DMS53 treated with DMSO at 0.1 percent for 48 hours (cell line): ENCODE results near the gene GFY.

Experiments
- DNase-seq: peaks from one replicate; lab custom pipeline; 2025; ENCODE audit not compliant: unreplicated experiment; lab: John Stamatoyannopoulos, UW

GFY gene

GRCh38 chr19:49408816-49409440 lies 16.3 kb upstream of the GFY start:
- no peak for DNase-seq

DNA sequence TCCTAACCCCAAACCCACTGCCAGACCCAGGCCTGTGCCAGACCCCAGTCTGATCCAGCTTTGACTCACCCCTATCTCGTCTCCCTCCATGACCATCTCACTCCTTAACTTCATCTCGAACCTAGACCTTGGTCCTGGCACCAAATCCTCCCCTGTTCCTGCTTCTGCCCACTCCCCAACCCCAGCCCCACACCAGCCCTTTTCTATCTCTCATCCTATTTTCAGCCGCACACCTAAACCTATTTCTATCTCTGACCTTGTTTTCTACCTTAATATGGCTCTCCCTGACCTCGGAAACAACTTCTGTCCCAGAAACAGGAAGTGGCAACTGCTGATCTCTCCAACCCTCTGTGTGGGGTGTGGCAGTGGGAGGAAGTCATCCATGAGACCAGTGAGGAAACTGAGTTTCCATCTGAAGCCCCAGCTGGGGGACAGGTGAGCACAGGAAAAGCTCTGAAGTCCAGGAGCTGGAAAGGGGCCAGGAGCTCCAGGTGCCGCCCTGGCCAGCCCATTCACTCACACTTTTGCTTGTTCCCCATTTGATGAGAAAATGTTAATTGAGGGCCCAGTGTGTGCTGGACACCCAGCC lies 15.7 kb upstream of the GFY start:
- DNase-seq: no peak

- DNase-seq: no peak
These were observed 13.4 kb upstream of the GFY start for GRCh38 chr19:49411681-49412326.

DNA sequence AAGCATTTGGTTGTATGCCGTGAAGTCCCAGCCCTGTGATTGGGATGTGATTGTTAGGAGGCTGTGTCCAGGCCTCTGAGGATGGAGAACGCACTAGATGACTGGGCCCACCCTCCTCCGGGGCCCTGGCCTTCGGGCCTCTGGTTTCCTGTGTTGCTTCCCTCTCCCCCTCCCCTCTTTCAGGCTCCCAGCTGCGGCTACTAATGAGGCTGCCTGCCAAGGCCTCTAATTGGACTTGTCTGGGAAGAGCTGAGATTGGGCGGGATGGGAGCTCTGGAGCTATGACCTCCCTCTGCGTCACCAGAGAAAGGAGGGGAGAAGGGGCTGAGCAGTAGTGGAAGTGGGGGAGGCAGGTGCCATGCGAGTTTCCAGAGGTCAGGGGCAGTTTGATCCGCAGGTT lies 11.8 kb upstream of the GFY start:
- DNase-seq: no peak

DNA sequence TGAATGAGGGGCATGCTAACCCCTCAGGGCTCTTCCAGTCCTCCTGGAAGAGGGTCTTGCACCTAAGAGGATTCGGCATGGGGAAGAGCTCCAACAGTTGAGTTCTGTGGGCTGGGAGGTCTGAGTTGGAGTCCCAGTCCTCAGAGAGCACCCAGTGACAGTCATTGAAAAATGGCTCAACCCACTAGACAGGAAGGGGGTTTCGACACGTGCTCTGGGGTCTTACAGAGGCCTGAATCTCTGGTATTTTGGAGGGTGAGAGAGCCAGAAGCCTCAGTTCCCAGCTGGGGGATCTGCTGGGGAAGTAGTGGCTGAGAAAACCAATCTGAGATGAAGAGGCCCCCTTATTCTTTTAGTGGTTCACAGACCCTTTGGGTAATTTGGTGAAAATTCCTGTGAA lies 10.9 kb upstream of the GFY start:
- no peak for DNase-seq

GRCh38 chr19:49415102-49415809 lies 9.9 kb upstream of the GFY start:
- no peak for DNase-seq

DNA sequence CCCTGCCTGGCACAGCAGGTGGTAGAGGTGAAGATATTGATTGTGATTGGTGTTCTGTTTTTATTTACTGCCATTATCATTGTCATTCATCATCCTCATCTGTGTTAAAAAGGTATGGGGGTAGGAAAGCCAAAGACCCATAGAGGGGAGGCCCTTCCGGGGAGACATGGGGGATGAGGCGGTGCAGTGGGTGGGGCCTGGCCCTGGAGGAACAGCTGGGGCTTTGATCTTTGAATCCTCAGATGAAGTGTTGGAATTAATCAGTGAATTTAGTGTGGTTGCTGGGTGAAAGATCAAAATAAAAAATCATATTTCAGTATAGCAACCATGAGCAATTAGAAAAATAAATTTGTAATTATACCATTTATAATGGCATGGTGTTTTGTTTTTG lies 9.4 kb upstream of the GFY start:
- DNase-seq: no peak

DNA sequence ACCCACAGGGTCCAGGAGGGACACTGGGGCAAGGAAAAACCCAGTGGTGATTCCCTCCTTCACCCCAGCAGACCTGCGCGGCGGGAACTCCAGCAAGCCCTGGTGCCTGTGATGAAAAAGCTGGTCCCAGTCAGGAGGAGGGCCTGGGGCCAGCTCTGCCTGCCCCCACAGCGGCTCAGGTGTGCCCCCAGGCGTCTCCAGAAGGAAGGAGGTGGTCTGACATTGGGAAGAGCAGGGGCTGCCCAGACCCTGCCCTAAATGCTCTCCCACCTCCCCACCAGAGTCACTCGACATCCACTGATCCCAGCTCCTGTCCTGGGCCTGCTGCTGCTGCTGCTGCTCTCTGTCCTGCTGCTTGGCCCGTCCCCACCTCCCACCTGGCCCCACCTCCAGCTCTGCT lies 8.1 kb upstream of the GFY start:
- DNase-seq: no peak

GRCh38 chr19:49418511-49418910 lies 6.7 kb upstream of the GFY start:
- no peak for DNase-seq

- no peak for DNase-seq
These were observed 6.0 kb upstream of the GFY start for GRCh38 chr19:49419173-49419572.

- DNase-seq: no peak
These were observed 5.0 kb upstream of the GFY start for GRCh38 chr19:49420227-49420626.

- no peak for DNase-seq
These were observed 3.9 kb upstream of the GFY start for GRCh38 chr19:49421039-49421877.

DNA sequence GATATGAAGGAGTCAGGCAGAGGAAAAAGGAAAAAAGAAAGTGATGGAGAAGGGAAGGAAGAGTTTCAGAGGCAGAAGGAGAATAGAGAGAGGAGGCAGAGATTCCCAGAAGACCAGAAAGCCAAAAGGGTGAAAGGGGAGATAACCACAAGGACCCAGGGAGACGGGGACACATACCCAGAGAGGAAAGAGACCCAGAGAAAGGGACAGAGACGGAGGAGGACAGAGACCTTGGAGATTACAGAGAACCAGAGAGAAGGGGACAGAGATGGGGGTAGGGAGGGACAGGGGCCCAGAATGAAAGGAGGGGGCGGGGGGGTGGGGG lies 3.3 kb upstream of the GFY start:
- DNase-seq: no peak

DNA sequence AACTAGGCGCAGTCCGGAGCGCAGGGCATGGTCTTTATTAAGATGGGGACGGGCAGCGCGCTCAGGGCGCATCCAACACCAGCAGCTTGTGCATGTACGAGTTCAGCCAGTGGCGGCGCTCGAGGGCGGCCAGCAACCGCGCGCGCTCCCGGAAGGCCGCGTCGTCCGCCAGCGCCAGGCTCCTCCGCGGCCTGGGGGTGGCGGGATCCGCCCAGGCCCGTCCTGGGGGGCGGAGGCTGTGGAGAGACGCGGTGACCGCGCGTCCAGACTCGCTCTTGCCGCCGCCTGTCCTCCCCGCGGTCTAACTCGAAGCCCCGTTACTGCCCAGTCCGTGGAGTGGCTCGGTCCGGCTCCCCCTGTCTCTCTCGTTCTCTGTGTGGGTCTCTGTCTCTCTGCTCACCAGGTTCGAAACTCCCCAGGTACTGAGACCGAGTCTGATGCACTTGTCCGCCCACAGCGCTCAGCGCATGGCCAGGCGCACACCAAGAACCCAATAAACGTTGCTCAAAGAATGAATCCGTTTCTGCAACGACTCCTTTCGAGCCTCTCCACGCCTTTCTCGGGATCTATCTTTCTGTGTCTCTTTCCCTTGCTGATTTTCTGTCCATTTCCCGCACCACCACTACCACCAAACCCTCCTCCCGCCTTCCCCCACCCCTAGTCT lies 2.6 kb upstream of the GFY start:
- DNase-seq: no peak

DNA sequence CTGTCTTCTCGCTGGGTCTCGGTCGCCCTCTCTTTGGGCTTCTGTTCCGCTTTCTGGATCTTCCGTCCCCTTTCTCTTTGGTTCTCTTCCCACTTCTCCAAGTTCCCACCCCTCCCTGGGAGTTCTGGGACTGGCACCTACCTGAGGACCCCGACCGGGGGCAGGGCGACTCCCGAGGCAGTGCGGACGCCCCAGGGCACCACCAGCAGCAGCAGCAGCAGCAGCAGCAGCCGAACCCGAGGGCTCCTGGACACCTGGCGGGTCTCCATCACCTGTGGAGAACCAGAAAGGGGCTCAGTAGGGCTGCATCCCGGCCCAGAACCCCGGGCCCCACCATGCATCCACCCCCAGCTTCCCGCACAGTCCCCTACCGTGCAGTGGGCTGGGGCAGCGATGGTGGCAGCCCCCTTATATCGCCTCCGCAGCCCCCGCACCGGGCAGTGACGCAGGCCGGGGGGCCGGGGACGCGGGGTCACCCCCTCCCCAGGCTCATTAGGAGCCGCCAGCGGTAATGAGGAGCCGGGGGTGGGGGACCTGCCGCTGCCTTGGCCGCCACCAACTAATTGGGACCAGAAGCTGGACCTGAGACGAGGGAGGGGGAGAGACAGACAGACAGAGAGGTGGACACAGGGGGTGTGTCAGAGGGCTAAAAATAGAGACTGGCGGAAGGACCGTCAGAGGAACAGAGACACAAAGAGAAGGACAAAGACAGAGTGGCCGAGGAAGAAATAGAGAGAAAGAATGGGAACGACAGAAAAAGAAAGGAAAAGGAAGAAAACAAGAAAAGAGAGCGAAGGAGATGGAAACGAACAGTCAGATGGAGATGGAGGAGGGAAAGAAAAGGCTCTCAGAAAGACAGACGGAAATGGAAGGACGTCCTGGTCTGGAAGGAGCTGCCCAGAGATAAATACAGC lies 1.9 kb upstream of the GFY start, which contains the start of gene PTH2:
TSS of gene PTH2 (minus strand) at position 371 of the 914 bp plus-strand sequence. CDS start at position 269, 102 bp downstream.
- no peak for DNase-seq

DNA sequence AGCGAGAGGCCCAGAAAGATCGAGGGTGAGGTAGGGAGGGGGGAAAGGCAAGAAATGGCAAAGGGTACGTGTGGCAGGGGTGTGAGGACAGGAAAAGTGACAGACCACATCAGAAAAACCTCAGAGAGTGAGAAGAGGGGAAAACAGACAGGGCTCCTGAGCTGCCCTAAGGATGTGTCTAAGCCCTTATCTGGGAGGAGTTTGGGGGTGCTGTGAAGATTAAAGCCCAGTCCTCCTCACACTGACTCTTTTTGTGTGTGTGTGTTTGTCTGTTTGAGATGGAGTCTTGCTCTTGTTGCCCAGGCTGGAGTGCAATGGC lies 1.2 kb upstream of the GFY start:
- DNase-seq: no peak

GRCh38 chr19:49425922-49426592 lies 869 bp downstream of the GFY start:
- no peak for DNase-seq

DNA sequence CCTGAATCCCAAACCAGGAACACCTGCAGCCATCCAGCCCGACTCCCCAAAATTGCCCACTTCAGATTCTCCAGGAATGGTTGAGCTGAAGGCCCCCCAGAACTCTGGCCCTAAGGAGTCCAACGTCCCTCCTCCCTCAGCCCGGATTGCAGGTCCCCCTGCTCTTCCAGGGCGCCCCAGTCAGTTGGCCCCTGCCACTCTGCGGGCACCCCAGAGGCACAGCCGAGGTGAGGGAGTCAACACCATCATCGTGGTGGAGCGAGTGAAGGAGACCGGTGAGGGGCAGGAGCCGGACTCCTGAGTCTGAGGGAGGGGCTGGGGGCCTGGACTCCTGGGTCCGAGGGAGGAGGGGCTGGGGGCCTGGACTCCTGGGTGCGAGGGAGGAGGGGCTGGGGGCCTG lies 2.2 kb downstream of the GFY start:
- no peak for DNase-seq

DNA sequence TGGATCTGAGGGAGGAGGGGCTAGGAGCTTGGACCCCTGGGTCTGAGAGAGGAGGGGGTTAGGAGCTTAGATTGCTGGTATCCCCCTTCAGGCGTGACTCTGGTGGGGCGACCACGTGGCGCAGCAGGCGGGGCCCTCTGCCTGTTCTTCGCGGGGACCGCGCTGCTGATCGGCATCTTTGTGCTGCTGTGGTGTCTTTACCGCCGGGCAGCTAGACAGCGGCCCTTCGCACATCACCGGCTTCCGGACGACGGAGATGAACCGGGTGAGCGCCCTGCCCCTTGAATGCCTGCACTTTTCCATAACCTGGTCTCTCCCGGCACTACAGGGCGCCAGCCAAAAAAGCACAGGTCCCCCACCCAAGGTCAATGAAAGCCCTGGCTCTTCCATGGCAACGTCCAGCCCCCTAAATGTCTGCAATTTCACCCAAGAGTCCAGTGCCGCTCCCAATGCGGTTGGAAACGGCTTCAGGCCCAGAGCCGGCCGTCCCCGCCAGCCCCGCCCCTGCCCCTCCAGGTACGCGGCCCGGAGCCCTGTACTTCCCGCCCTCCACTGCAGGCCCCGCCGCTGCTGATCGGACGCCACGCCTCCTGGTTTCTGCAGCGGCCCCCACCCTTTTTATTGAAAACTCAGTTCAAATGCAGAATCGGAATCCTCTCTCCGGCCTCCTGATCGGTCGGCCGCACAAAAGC lies 2.8 kb downstream of the GFY start:
- no peak for DNase-seq
